Activated T-cell treated with anti-CD3 and anti-CD28 coated beads for 4 hours (primary cell): ENCODE results near the gene CHMP5.
"Not testable (repeated sequence)": the region's sequence is repeated elsewhere in the genome, so short reads cannot be mapped to it uniquely, and the experiment has no call there.

Experiments
- DNase-seq: peaks from one replicate; pipeline ENCODE4 v3.0.0-alpha.2; 2020

Gene CHMP5

GRCh38 chr9:33285502-33285901 lies 20.7 kb downstream of the CHMP5 start:
- no peak for DNase-seq

DNA sequence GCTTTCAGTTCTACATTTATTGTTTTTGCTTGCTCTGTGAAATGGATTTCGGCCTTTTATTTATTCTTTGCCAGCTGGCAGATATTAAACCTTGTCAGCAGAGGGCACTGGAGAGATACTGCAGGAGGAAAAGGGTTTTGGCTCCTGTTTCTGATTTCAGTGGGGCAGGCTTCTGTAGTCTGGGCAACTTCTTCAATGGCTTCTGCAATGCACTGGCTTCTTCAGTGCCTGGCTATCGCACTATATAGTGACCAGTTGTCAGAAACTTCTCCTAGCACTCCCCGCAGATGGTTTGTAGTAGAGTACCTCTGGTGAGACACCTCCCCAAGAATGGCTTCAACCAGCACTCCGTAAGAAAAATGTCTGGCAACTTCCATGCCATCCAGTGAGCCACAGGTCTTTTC lies 22.2 kb downstream of the CHMP5 start:
- peak; percentile 31 for DNase-seq

GRCh38 chr9:33288235-33288634 lies 23.4 kb downstream of the CHMP5 start:
- DNase-seq, result no peak

- no peak for DNase-seq
These were observed 24.1 kb downstream of the CHMP5 start for GRCh38 chr9:33288828-33289483.

DNA sequence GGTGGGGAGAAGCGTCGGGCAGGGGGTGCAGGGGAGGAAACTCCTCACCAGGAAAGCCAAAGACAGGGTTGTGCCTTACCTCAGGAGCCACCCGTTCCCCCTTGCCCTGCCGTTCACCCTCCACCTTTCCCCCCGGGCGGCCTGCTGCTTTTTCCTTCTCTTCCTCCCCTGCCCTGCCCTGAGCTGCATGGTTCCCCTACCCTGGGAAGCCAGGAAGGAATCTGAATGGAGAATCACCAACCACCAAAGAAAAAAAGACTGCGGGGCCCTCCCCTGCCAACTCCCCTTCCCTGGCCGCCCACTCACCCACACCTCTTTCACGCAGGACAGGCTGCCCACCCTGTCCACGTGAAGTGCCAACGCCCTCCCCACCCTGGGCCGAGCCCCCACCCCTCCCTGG lies 24.6 kb downstream of the CHMP5 start:
- DNase-seq, result no peak

GRCh38 chr9:33289936-33290246 lies 25.0 kb downstream of the CHMP5 start:
- no peak for DNase-seq

- peak; percentile 97 for DNase-seq
These were observed 25.6 kb downstream of the CHMP5 start, which contains the start of gene NFX1 for GRCh38 chr9:33290247-33291030. Gene NFX1 (plus strand): TSS chr9:33290516. CDS start chr9:33290573, 57 bp downstream.

GRCh38 chr9:33291031-33291397 lies 26.2 kb downstream of the CHMP5 start:
- DNase-seq, result no peak

DNA sequence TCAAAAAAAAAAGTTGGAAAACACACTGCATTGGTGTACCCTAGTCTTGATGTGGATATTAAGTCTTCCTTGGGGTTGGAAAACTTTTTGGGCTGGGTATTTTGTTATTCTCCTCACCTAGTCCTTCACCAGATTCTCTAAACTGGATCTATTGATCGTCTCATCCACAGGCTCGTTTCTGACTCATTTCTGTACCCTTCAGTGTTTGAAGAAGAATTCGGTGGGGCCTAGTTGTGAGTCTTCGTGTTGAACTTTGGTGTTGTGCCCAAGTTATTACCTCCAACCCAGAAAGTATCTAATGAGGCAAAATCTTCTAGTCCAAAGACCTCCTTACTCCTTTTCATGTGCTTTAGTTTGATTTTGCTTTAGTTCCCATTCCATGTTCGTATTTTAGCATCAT lies 27.1 kb downstream of the CHMP5 start:
- DNase-seq, result no peak

GRCh38 chr9:33293782-33294181 lies 28.9 kb downstream of the CHMP5 start:
- DNase-seq, result no peak

- no peak for DNase-seq
These were observed 30.0 kb downstream of the CHMP5 start for GRCh38 chr9:33294670-33295432.

DNA sequence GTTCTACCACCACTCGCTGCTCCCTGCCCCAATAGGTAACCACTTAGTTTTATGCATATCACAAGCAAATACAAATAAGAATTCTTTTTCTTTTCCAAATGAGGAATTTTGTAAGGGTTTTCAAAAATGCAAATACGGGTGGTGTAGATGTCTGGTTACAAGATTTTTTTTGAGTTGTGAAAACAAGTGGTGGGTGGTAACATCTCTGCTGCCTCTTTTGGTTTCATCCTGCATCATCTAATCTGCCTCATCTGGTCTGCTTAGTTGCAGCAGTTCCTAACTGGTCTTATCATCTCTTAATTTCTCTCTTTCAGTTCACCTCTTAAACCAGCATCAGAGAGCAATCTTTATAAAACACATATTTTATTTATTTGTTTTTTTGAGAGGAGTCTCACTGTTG lies 30.7 kb downstream of the CHMP5 start:
- no peak for DNase-seq

- DNase-seq, result no peak
These were observed 32.6 kb downstream of the CHMP5 start for GRCh38 chr9:33297432-33297831.

DNA sequence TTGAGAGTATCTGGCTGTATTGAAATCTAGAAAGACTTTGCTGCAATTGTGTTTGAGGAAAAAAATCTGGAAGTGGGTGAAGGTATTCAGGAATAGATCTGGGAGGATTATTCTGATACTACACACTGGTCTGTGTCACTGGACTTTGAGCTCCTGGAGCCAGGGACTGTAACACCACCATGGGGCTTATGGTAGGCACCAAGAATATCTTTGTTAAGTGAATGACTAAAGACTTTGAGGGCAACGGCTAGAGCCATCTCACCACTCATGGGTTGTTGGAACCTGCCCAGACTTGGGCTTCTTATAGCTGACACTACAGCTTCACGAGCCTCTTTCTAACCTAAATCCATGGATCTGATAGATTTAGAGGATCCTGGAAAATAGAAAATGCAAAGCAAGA lies 35.7 kb downstream of the CHMP5 start:
- no peak for DNase-seq

DNA sequence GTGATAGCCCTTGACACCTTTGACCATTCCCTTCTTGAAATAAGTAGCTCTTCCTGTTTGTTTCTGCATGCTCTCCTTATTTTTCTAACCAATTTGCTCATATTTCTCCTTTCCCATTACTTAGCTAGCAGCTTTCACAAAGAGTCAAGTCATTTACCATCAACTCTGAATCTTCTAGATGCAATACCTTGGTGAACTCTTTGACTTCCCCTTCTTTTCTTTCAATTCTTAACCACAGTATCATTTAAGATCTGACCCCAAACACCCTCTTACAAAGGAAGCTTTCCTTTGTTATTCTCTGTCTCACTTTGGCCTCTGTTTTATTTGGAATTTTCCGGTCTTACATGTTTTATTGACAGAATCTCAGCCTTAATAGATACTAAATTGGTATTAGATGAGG lies 39.5 kb downstream of the CHMP5 start:
- DNase-seq, result no peak

DNA sequence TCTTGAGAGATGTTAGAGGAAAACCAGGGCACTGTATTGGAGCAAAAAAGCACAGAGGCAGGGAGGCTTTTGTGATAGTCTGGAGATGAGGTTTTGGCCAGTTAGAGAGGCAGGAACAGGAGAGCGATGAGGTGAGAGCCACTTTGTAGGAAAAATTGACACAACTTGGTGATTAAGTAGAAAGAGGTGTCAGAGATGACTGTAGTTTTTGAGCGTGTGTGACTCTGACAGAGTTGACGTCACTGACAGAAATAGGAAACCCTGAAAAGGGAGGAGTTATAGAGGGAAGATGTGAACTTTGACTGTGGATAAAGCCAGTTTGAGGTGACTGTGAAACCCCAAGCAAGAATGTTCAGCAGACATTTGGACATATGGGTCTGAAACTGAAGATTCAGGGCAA lies 41.2 kb downstream of the CHMP5 start:
- DNase-seq, result no peak

- DNase-seq, result no peak
These were observed 42.2 kb downstream of the CHMP5 start for GRCh38 chr9:33307067-33307466.

DNA sequence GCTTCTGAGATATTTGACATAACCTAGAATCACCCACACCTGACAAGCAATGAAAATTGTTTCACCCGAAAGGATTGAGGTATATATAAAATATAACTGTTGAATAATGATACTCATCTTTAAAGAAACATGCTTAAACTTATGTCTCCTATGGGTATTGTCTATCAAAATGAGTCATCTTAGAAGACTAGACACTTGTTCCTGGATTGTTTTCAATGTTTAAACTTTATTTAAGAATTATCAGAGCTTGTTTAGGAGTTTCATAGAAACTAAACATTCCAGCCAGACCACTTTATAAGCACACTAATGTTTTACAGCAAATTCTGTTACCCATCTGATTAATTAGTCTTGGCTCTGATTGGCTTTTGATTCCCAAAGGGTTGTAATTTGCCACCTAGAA lies 45.1 kb downstream of the CHMP5 start:
- no peak for DNase-seq

DNA sequence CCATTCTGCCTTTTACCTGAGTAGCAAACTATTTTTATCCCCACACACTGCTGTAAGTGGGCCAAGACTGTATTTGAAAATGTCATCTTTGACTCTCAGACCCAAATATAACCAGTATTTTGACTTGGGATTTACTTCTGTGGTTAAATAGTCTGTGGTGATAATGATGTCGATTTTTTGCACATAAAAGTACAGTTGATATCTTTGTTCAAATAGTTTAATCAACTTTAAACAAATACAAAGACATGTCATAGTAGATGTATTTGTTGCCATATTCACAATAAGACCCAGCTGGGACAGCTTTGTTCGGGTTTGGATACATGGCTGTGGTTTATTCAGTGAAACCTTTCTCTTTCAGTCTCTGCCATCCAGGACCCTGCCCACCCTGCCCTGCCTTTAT lies 45.9 kb downstream of the CHMP5 start:
- no peak for DNase-seq

DNA sequence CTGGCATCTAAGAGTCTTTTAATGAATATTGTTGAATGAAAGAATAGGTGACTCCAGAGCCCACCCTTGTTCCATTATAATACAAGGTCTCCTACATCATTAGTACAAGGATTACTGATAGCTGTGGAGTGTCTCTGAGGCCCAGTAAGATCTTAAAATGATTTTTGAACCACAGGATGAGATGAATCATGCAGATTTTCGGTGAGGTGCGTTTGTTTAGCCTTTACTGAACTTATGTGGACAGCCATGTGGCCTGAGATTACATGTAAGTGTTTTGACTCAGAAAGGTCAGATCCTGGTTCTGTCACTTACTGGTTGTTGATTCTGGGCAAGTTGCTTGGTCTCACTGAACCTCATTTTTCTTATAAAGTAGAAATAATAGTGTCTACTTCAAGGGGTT lies 47.1 kb downstream of the CHMP5 start:
- DNase-seq, result no peak

DNA sequence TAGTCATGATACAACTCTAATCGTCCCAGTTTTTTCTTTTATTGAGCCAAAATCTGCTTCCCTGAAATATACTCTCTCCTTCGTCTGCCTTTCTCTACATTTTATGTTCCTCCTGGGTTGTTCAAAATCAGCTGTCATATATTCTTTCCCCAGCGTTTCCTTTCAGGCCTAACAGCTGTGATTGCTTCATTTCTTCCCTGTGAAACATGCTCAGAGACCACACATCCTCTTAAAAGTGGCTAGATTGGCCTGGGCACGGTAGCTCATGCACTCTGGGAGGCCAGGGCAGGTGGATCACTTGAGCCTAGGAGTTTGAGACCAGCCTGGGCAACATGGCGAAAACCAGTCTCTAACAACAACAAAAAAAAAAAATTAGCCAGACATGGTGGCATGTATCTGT lies 50.5 kb downstream of the CHMP5 start:
- no peak for DNase-seq

DNA sequence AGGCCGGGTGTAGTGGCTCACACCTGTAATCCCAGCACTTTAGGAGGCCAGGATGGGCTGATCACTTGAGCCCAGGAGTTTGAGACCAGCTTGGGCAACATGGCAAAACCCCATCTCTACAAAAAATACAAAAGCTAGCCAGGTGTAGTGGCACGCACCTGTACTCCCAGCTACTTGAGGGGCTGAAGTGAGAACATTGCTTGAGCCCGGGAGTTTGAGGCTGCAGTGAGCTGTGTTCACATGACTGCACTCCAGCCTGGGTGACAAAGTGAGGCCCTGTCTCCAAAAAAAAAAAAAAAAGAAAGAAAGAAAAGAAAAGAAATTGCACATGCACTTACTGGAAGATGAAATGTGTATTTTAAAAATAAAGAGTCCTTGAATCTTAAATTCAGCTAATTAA lies 52.3 kb downstream of the CHMP5 start:
- DNase-seq, result not testable (repeated sequence)

- no peak for DNase-seq
These were observed 53.4 kb downstream of the CHMP5 start for GRCh38 chr9:33318225-33318624.

DNA sequence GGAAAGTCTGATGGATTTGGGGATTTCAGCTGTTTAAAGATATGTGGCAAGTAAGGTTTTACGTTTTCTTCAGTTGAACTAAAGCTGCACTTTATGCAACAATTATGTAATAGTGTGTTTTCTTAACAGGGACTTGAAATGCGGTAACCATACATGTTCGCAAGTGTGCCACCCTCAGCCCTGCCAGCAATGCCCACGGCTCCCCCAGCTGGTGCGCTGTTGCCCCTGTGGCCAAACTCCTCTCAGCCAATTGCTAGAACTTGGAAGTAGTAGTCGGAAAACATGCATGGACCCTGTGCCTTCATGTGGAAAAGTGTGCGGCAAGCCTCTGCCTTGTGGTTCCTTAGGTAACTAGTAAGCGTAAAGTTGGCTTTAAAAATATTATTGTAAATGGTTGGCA lies 53.9 kb downstream of the CHMP5 start:
- no peak for DNase-seq
